CD4-positive, alpha-beta T cell (primary cell): Measurements from ENCODE around the gene RPS14. TPM values are rescaled to one million over a fixed set of nuclear protein-coding genes. Genes with fewer than 3 reads are reported as not detected.

ENCODE experiments used
- ATAC-seq: fragments of 200-7000 bp; cut with Tn5 transposase; one replicate; pipeline ENCODE4 v1.10.0; 2022; ENCODE audit warnings: mild to moderate bottlenecking; ENCODE audit not compliant: poor library complexity
- CTCF ChIA-PET: fragments of 350-600 bp; sonication (Branson Sonifier 250); formaldehyde crosslinking; loops from one replicate; lab custom pipeline; 2021; ENCODE audit warnings: antibody characterized with exemption, inconsistent platforms; lab: Charles Lee
- POLR2A ChIA-PET: fragments of 350-600 bp; sonication (Branson Sonifier 250); formaldehyde crosslinking; loops from one replicate; lab custom pipeline; 2021; ENCODE audit warnings: antibody characterized with exemption, inconsistent platforms; lab: Charles Lee
- DNase-seq, 14 experiments: peaks; one replicate each; pipeline ENCODE4 v3.0.0-alpha.2; 2013 to 2020; ENCODE audit warnings: mixed read lengths in 2 of 14
- H3K27ac ChIP-seq, 2 donors: one replicate each; pipeline versions ENCODE4 v1.5.1 to v1.7.0; 2013; ENCODE audit warnings: low read length in 2 of 2, low read depth in 1 of 2, mild to moderate bottlenecking in 1 of 2
- H3K27me3 ChIP-seq, 2 experiments: 1 replicate in 1 of 2; 2 replicates in 1 of 2; pipeline versions ENCODE4 v1.6.1 to v1.7.0; 2013; ENCODE audit warnings: low read length in 2 of 2, control low read depth in 1 of 2, mild to moderate bottlenecking in 1 of 2, moderate library complexity in 1 of 2; ENCODE audit not compliant: insufficient read depth in 2 of 2, control insufficient read depth in 1 of 2
- H3K36me3 ChIP-seq: one replicate; pipeline ENCODE4 v1.6.1; 2013; ENCODE audit warnings: low read length, control low read depth; ENCODE audit not compliant: insufficient read depth
- H3K4me1 ChIP-seq: one replicate; pipeline ENCODE4 v1.6.1; 2013; ENCODE audit warnings: low read length, control low read depth; ENCODE audit not compliant: insufficient read depth
- H3K4me3 ChIP-seq: one replicate; pipeline ENCODE4 v1.5.1; 2013; ENCODE audit warnings: mild to moderate bottlenecking, low read length, moderate library complexity
- H3K9me3 ChIP-seq, 2 experiments: 1 replicate in 1 of 2; 2 replicates in 1 of 2; pipeline versions ENCODE4 v1.6.1 to v1.7.0; 2013; ENCODE audit warnings: low read length in 2 of 2, mild to moderate bottlenecking in 2 of 2, control low read depth in 1 of 2, moderate library complexity in 1 of 2; ENCODE audit not compliant: control insufficient read depth in 1 of 2, insufficient read depth in 1 of 2
- H3K27ac Mint-ChIP-seq: one replicate; pipeline ENCODE4 v1.8.0; 2020; ENCODE audit warnings: mixed read lengths
- H3K27me3 Mint-ChIP-seq: one replicate; pipeline ENCODE4 v1.8.0; 2021; ENCODE audit warnings: mixed read lengths
- H3K36me3 Mint-ChIP-seq: one replicate; pipeline ENCODE4 v1.8.0; 2021; ENCODE audit warnings: low read depth, mixed read lengths
- H3K4me1 Mint-ChIP-seq: one replicate; pipeline ENCODE4 v1.8.0; 2021; ENCODE audit warnings: low read depth, mixed read lengths
- H3K4me3 Mint-ChIP-seq: one replicate; pipeline ENCODE4 v1.8.0; 2020; ENCODE audit warnings: mild to moderate bottlenecking, mixed read lengths
- H3K9me3 Mint-ChIP-seq: one replicate; pipeline ENCODE4 v1.8.0; 2020; ENCODE audit warnings: mixed read lengths
- intact Hi-C, 2 experiments: fragments of 100-400 bp; cut with DNase I in 1 of 2; cut with micrococcal nuclease in 1 of 2; formaldehyde crosslinking; loops; one replicate each; pipeline versions ENCODE4 v1.15.1 to v1.9.0; 2023 to 2025; cut with DNase I, micrococcal nuclease
- total RNA-seq, 174 experiments: library from RNA in 2 of 174; stranded (reverse) in 2 of 174; gene quantifications; one replicate each; pipeline ENCODE4 v1.2.3 and lab custom pipeline; 2021 to 2026
- TF ChIP-seq, protein P1 (sequence below): fragments of 200-600 bp; IDR thresholded peaks from one replicate; pipeline ENCODE4 v1.8.0; 2022; ENCODE audit warnings: antibody characterized with exemption, mild to moderate bottlenecking

RPS14 gene
- total RNA-seq, 2 experiments from 2014 or later: 5,224 to 5,317 TPM

- H3K9me3 ChIP-seq: peaks cover 0 to 6% of the 10 kb centered on the region in 2 experiments
- peak in 6 of 14 experiments; percentile 7 to 41 (median 28) for DNase-seq
- CTCF ChIA-PET: no interaction called here
- Mint-ChIP-seq H3K27ac (no peak overlapping the region), H3K27me3 (peaks cover 21% of the 10 kb centered on the region), H3K4me3 (peak overlapping the region; percentile 82), H3K4me1 (peaks cover 11% of the 10 kb centered on the region), H3K36me3 (no peaks in the 10 kb centered on the region), H3K9me3 (no peaks in the 10 kb centered on the region)
- H3K36me3 ChIP-seq: no peaks in the 10 kb centered on the region
- ATAC-seq: peak; percentile 54
- H3K4me1 ChIP-seq: peaks cover 14% of the 10 kb centered on the region
- POLR2A ChIA-PET: interaction anchor here (1.0 to 1.5 kb wide), 3 partner anchors 36 to 75 kb away, joined by 4 to 5 read pairs (median 5); partner anchors contain the start of gene RPS14
- H3K27ac ChIP-seq: no peak overlapping the region
- H3K4me3 ChIP-seq: peak overlapping the region; percentile 52
- intact Hi-C loops: no loop called here
- no peaks in the 10 kb centered on the region for H3K27me3 ChIP-seq
- TF ChIP-seq, protein P1, sequence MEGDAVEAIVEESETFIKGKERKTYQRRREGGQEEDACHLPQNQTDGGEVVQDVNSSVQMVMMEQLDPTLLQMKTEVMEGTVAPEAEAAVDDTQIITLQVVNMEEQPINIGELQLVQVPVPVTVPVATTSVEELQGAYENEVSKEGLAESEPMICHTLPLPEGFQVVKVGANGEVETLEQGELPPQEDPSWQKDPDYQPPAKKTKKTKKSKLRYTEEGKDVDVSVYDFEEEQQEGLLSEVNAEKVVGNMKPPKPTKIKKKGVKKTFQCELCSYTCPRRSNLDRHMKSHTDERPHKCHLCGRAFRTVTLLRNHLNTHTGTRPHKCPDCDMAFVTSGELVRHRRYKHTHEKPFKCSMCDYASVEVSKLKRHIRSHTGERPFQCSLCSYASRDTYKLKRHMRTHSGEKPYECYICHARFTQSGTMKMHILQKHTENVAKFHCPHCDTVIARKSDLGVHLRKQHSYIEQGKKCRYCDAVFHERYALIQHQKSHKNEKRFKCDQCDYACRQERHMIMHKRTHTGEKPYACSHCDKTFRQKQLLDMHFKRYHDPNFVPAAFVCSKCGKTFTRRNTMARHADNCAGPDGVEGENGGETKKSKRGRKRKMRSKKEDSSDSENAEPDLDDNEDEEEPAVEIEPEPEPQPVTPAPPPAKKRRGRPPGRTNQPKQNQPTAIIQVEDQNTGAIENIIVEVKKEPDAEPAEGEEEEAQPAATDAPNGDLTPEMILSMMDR: no peak
These were observed 36.3 kb upstream of the RPS14 start for GRCh38 chr5:150485693-150486401.

DNA sequence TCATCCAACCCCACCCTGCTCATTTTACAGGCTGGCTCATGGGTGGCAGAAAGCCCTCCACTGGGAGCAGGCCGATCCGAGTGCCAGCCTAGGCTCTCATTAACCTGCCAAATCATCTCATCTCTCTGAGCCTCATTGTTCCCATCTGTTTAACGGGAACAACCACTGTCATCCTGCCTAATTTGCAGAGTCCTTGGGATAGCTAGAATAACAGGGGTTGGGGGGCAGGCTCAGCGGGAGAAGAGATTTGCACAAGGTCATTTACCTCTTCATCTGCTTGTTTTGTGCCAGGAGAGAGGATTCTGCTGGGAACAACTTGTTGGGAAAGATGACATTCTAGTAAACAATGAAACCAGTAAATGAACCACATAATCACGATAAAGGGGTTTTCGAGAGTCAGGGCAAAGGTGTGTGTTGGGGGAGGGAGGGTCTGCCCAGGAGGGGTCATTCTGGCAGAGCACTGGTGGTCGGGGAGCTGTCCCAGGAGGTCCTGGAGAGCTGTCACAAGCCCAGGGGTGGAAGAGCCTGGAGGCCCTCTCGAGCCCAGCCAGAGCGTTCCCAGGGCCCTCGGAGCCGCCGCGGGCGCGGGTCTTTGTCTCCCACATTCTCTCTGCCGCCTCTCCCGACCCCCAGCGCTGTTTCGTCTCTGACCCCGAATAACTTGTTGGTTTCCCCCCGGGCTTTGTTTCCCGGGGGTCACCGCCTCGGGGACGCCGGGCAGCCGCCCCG is 35.6 kb upstream of the RPS14 start:
- H3K9me3 Mint-ChIP-seq: no peaks in the 10 kb centered on the region
- peak overlapping the region; percentile 82 for H3K4me3 Mint-ChIP-seq
- CTCF ChIA-PET: no interaction called here
- intact Hi-C loops: no loop called here
- Histone ChIP-seq H3K27ac (no peak overlapping the region), H3K4me3 (peak overlapping the region; percentile 52), H3K9me3 (peaks cover 0 to 6% of the 10 kb centered on the region in 2 experiments), H3K4me1 (peaks cover 14% of the 10 kb centered on the region), H3K36me3 (no peaks in the 10 kb centered on the region), H3K27me3 (no peaks in the 10 kb centered on the region)
- H3K36me3 Mint-ChIP-seq: no peaks in the 10 kb centered on the region
- POLR2A ChIA-PET: interaction anchor here (1.0 to 1.5 kb wide), 2 partner anchors 35 to 74 kb away, joined by 4 to 5 read pairs; partner anchors contain the start of gene RPS14
- DNase-seq: peak in 1 of 14 experiments; percentile 3
- TF ChIP-seq, protein P1: no peak
- ATAC-seq: no peak
- peak overlapping the region; percentile 55 for H3K27ac Mint-ChIP-seq
- H3K27me3 Mint-ChIP-seq: peaks cover 21% of the 10 kb centered on the region
- H3K4me1 Mint-ChIP-seq: peaks cover 11% of the 10 kb centered on the region

DNA sequence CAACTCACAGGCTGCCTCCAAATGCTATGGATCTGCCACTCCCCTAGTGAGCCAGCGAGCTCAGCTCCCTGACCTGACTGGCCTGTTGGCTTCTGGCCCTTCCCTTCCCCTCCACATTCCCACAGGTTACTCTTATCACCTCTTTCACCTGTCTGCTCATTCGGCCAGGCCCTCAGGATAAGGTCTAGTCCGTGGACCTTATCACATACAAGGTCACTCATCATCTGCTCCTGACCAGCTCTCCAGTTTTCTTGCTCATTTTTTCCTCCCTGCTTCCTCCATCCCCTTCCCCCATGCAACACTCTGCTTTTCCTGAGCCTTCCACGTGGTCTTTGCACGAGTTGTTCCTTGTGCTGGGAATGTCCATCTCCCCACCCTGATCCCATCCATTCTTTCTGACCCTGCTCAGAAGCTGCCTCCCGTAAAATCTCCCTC is 32.5 kb upstream of the RPS14 start:
- ATAC-seq (no peak), DNase-seq (no peak)
- H3K27ac ChIP-seq: no peak overlapping the region
- Mint-ChIP-seq H3K27me3 (peaks cover 6% of the 10 kb centered on the region), H3K27ac (no peak overlapping the region), H3K4me1 (peaks cover 7% of the 10 kb centered on the region), H3K4me3 (peak overlapping the region; percentile 1), H3K9me3 (no peaks in the 10 kb centered on the region), H3K36me3 (no peaks in the 10 kb centered on the region)
- peaks cover 0 to 6% of the 10 kb centered on the region in 2 experiments for H3K9me3 ChIP-seq
- H3K36me3 ChIP-seq: no peaks in the 10 kb centered on the region
- POLR2A ChIA-PET: no interaction called here
- H3K27me3 ChIP-seq: no peaks in the 10 kb centered on the region
- H3K4me1 ChIP-seq: peaks cover 14% of the 10 kb centered on the region
- CTCF ChIA-PET: no interaction called here
- TF ChIP-seq, protein P1: no peak
- no peak overlapping the region for H3K4me3 ChIP-seq
- intact Hi-C loops: no loop called here
